ENCODE results near the gene SPINDOC.

DNA sequence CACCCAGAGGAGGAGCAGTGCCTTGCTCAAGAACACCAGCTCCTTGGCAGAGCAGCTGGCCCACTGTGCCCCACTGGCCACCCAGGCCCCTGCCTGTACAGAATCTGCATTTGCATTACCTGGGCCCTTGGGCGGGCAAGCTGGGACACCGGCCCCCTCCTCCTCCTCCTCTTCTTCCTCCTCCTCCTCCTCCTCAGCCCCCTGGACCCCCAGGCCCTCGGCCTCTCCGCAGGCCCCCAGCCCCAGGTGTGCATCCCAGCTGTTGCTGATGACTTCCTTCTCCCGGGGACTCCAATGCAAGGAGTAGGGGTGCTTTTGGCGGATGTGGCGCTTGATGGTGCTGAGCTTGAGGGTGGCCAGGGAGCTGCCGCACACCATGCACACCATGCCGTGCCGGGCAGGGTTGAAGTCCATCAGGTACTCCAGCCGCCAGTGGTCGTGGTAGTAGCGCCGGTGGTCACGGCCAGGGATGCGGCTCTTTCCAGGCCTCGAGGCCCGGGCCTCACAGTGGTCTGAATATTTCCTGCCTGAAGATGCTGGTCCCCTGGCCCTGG lies 47.5 kb upstream of the SPINDOC start:
- TF ChIP-seq, protein P1, sequence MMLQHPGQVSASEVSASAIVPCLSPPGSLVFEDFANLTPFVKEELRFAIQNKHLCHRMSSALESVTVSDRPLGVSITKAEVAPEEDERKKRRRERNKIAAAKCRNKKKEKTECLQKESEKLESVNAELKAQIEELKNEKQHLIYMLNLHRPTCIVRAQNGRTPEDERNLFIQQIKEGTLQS (IDR thresholded peaks at IDR 0.05), result no peak
- TF ChIP-seq, protein P2, sequence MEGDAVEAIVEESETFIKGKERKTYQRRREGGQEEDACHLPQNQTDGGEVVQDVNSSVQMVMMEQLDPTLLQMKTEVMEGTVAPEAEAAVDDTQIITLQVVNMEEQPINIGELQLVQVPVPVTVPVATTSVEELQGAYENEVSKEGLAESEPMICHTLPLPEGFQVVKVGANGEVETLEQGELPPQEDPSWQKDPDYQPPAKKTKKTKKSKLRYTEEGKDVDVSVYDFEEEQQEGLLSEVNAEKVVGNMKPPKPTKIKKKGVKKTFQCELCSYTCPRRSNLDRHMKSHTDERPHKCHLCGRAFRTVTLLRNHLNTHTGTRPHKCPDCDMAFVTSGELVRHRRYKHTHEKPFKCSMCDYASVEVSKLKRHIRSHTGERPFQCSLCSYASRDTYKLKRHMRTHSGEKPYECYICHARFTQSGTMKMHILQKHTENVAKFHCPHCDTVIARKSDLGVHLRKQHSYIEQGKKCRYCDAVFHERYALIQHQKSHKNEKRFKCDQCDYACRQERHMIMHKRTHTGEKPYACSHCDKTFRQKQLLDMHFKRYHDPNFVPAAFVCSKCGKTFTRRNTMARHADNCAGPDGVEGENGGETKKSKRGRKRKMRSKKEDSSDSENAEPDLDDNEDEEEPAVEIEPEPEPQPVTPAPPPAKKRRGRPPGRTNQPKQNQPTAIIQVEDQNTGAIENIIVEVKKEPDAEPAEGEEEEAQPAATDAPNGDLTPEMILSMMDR (IDR thresholded peaks at IDR 0.05; ENCODE audit: low read depth, low read length, missing input control), result no peak
- TF ChIP-seq, protein P3, sequence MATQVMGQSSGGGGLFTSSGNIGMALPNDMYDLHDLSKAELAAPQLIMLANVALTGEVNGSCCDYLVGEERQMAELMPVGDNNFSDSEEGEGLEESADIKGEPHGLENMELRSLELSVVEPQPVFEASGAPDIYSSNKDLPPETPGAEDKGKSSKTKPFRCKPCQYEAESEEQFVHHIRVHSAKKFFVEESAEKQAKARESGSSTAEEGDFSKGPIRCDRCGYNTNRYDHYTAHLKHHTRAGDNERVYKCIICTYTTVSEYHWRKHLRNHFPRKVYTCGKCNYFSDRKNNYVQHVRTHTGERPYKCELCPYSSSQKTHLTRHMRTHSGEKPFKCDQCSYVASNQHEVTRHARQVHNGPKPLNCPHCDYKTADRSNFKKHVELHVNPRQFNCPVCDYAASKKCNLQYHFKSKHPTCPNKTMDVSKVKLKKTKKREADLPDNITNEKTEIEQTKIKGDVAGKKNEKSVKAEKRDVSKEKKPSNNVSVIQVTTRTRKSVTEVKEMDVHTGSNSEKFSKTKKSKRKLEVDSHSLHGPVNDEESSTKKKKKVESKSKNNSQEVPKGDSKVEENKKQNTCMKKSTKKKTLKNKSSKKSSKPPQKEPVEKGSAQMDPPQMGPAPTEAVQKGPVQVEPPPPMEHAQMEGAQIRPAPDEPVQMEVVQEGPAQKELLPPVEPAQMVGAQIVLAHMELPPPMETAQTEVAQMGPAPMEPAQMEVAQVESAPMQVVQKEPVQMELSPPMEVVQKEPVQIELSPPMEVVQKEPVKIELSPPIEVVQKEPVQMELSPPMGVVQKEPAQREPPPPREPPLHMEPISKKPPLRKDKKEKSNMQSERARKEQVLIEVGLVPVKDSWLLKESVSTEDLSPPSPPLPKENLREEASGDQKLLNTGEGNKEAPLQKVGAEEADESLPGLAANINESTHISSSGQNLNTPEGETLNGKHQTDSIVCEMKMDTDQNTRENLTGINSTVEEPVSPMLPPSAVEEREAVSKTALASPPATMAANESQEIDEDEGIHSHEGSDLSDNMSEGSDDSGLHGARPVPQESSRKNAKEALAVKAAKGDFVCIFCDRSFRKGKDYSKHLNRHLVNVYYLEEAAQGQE (IDR thresholded peaks at IDR 0.05), result peak; percentile 10
- TF ChIP-seq, protein P4, sequence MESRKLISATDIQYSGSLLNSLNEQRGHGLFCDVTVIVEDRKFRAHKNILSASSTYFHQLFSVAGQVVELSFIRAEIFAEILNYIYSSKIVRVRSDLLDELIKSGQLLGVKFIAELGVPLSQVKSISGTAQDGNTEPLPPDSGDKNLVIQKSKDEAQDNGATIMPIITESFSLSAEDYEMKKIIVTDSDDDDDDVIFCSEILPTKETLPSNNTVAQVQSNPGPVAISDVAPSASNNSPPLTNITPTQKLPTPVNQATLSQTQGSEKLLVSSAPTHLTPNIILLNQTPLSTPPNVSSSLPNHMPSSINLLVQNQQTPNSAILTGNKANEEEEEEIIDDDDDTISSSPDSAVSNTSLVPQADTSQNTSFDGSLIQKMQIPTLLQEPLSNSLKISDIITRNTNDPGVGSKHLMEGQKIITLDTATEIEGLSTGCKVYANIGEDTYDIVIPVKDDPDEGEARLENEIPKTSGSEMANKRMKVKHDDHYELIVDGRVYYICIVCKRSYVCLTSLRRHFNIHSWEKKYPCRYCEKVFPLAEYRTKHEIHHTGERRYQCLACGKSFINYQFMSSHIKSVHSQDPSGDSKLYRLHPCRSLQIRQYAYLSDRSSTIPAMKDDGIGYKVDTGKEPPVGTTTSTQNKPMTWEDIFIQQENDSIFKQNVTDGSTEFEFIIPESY (IDR thresholded peaks at IDR 0.05), result no peak
- TF ChIP-seq RAD21 (IDR thresholded peaks at IDR 0.05), result no peak
- TF ChIP-seq FOXA1 (IDR thresholded peaks at IDR 0.05), result no peak
- peak; percentile 30 to 46 for TF ChIP-seq HNF4A (conservative IDR thresholded peaks at IDR 0.05)
- no peak for TF ChIP-seq TAF1 (conservative IDR thresholded peaks at IDR 0.05)
- TF ChIP-seq, protein P5, sequence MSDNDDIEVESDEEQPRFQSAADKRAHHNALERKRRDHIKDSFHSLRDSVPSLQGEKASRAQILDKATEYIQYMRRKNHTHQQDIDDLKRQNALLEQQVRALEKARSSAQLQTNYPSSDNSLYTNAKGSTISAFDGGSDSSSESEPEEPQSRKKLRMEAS (IDR thresholded peaks at IDR 0.05), result no peak

All from liver (tissue), 3 donors.